ENCODE measurements around the gene CTSE.

CTSE gene

DNA sequence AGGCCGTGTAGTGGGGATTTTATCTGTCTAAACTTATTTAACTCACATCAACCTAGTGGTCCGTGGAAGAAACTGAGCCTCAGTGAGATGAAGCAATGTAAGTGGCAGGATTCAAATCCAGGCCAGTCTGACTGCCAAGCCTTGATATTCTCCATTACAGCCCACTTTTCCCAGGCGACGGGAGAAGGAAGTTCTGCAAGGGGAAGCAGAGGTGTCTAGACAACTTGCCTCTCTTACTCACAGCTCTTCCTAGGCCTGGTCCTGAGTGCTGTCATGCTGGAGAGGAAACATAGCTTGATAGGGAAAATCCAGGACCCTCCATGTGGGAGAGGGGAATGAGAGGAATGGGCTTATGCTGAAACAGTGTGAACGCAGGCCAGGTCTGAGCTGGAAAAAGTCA, 9.1 kb downstream of the CTSE start:
- peak in 2 of 3 donors; percentile 62 to 66 for DNase-seq

DNA sequence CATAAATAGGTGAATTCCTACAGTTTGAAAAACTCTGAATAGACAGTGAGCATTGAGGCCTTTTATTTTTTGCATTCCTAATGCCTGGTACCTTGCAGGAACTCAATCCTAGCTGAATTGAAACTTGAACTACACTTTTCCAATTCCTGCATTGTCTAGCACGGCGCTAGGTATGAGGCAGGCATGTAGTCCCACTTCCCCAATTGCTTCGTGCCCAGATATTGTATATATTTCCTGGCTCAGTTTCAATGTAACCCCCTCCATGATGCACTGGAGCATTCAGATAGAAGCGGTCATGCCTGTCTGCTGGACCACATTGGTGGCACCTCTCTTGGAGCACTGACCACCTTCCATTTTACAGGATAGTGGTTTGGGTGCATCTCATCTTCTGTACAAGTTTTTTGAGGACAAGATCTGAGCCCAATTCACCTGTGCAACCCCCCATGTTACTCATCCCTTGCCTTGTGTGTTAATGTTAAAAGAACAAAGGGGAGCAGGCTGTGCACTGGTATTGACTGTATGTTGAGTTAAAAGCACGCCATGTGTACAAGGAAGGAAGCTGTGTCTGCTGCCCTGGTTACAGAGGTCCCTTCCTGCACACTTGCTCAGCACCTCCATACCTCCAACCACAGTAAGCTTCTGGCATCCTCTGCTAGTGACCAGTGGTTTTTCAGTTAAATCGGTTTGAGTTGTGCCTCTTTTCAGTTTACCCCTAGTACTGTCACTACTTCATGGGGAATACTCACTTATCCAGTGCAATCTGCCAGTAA, 10.5 kb downstream of the CTSE start:
- no peak for DNase-seq

DNA sequence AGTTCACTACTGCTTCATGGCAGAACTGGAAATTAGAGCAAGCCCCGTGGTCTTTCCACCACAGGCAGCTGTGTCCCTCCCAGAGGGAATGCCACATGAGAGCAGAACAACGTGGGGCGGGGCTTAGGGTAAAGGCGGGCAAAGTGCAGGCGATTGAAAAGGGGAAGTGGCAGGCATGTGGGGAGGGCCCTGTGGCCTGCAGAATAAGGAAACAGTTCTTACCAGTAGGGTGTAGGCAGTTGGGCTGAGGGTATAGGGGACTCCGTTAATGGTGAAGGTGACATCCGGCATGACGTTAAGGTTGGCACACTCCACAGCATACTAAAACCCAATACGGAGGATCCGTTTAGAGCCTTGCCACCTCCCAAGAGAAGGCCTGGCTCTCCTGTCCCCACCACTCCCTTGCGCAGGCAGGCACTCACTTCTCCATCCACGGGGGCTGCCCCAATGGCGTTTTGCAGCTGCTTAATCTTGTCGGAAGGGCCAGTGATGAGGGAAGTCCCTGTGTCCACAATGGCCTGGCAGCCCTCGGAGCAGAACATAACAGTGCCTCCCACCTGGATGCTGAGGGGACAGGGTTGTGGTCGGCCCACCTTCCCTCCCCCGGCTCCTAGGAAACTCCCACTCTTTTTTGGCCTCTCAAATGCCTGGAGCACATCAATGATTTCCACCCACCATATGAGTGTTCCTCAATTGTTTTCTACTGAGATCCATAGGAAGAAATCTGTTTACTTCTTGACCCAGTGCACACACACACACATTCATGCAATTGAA, 11.4 kb downstream of the CTSE start:
- peak; percentile 93 to 98 (median 98) for DNase-seq

DNA sequence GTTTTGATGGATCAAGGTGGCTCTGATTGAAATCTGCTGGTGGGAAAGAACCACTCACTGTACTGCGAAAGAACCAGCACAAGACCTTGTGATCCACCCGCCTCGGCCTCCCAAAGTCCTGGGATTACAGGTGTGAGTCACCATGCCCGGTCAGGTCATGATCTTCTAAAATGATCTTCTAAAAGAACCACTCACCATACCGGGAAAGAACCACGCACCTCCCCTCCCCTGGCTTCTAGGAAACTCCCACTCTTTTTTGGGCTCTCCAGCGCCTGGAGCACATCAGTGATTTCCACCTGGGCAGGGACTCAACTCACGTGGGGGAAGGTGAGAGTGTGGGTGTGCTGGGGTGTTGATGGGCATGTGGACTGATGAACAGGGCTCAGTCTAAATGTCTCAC, 12.6 kb downstream of the CTSE start:
- DNase-seq: peak; percentile 26 to 47 (median 35)

DNA sequence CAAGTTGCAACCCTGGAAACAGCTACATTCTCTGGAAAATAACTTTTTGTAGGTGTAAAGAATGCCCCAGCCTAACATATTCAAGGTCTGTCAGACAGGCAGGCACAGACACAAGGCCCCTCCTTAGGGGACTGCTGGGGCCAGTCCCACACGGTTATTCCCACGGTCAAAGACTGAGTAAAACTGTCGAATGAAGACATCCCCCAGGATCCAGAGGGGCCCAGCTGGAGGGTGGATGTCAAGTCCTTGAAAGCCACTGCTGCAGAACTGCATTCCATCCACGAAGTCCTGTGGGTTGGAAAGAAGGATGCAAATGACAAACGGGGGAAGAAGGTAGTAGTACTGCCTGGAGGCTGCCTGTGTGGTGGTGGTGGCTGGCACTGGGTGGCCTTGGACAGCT, 13.6 kb downstream of the CTSE start:
- no peak for DNase-seq

DNA sequence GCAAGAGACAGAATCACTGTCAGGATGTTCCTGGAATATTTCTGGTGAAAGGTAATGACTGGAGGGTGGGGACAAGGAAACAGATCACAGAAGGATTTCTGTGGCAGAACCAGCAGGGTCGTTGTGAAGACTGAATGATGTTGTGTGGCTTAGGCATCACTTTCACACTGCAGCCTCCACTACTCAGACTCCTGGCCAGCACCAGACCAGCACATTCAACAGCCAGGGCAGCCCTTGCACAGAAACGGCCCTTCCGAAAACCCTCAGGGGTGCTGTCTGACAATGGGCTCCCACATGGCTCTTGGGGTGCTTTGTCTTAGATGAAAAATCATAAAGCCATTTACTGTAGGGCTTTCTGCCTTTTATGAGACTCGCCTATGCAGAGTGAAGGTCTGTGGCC, 16.7 kb downstream of the CTSE start:
- no peak for DNase-seq

DNA sequence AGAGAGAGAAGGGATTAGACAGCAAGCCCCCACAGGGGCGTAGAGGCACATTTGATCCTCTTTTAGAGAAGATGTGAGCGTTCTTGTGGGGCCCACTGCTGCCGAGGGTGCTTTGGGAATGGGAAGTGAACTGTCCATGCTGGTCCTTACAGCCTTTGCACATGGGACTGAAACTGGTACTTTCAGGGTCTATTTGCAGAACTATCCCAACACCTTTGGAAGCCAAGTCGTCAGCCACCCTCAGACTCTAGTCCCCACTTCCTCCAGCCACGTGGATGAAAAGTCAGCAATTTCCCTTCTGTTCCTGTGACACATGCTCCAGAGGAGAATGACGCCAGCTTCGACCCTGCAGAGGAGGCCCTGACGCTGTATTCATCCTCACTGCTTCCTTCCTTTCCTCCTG, 17.9 kb downstream of the CTSE start:
- DNase-seq: peak; percentile 93 to 97 (median 97)

DNA sequence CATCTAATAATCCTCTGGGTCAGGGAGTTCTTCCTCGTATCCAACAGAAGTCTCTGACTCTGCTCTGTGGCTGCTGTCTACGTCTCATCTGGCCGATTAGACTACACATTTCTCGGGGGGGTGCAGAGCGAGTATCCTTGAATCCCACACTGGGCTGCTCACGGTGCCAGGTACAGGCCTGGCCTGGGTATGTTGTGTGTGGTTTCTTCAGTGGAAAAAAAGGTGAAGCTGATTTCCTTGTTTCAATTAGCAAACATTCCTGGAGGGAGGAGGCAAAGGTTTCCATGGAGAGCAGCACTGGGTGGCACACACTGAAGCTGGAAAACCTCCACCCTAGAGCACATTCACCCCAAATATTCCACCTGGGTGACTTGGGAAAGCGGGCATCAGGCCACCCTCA, 18.5 kb downstream of the CTSE start:
- DNase-seq: peak in 1 of 3 donors; percentile 11

DNA sequence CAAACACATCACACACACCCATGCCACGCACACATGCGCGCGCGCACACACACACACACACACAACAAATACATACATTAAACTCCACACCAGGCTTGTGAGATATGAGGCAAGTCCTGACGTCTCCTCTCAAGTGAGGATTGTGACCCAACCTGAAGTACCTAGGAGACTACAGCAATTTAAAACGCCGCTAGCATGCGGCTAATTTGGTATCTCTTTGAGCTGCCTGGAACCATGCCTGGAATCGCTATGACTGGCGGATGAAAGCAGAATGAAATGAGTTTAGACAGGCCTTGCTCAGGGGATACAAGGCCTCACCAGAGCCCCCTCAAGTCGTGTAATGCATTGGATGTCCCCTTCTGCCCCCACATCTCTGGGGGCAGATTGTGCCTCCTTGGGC, 18.9 kb downstream of the CTSE start:
- DNase-seq: no peak

DNA sequence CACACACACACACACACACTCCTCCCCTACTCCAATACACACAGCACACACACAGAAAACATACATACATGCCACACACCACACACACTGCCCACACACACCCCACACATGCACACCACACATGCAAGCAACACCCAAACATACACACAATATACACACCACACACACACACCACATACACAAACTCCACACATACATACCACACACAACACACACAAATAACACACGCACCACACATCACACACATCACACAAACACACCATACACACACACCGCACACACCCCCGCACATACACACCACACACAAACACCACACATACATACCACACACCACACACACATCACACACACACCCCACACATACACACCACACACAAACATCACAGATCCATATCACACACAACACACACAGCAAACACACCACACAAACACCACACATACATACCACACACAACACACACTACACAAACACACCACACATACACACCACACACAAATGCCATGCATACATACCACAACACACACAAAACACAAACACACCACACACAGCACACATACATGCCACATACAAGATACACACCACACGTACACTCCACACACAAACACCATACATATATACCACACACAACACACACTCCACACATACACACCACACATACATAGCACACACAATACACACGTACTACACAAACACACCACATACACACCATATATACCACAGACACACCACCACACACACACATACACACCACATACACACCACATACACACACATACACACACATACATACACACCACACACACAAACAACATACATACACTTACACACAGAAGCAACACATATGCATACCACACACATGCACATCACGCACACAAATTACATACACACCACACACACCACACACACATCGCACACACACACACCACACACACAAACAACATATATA, 19.6 kb downstream of the CTSE start:
- no peak for DNase-seq

DNA sequence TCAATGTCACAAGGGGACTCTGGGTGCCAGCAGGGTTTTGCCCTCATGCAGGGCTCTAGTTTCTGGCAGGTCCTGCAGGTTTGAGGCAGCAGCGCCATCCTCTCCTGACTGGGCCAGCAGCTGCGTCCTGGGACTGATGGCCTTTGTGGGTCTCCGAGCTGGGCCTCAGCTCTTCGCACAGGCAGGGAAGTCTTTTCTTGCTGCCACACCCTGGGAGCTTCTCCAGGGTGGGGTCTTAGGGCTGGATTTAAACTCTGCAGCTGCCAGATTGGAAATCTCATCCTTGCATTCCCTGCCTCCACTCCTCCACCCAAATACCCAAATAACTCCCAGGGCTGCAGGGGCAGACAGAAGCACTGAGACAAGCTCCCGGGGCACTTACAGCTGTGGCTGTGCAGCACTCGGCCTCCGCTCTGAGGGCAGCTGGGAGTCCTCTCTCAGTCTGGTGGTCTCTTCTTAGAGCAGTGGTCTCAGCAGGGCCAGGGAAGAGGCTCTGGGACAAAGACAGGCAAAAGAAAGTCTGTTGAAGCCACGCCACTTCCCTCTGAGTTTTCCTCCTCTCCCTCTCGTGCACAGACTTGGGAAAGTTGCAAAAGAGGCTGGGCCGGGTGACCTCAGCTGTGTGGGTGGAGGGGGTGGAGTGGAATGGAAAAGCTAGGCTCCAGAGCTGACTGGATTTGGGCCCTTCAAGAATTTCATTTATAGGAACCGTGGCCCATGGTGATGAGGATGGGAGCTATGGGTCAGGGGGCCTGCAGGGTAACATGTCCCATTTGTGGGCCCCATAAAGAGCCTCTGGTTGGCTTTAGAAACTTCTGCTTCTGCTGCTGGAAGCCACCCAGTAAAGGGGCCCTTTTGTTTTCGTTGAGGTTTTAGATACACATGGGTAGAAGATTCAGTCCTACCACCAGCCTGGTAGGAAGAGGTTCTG, 20.6 kb downstream of the CTSE start, which contains the start of gene RAB7B:
Gene RAB7B, minus strand, starts transcription at position 525 of the 931 bp plus-strand sequence. CDS start 9,260 bp downstream, outside the sequence.
- DNase-seq: peak; percentile 95 to 98 (median 96)

DNA sequence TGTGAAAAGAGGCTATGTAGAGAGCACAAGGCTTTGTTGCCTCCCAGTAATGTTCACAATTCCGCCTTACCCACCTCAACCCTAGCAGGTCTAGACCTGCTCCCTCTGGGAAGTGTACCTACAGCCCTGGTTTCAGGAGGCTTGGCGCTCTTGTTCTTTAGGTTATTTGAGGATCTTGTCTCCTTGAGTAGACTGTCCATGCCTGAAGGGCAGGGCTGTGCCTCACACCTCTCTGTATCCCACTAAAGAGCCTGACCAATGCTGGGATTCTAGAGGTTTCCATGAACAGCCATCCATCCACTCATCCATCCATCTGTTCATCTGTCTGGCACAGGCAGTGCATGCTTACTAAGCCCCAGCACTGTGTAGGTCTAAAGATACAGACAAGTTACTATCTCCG, 21.5 kb downstream of the CTSE start:
- DNase-seq: peak in 1 of 3 donors; percentile 22

DNA sequence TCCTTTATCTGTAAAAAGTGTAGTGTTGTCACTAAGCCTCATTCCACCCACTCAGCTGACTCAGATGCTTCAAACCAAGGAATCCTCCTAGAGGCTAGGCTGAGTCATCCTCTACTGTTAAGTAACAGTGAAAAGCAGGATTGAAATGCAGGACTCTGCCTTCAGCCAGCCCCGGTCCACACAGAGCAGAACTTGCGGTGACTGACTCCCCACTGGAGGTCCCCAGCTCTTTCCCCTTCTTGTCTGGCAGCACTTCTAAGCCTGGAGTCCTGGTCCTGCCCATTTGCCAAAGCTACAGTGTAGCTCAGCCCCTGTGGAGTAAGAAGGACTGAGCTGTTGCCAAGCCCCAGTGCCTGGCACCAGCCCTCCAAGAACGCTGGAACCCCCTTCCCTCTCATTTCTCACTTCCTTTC, 22.2 kb downstream of the CTSE start:
- DNase-seq: peak; percentile 95 to 99 (median 99)

DNA sequence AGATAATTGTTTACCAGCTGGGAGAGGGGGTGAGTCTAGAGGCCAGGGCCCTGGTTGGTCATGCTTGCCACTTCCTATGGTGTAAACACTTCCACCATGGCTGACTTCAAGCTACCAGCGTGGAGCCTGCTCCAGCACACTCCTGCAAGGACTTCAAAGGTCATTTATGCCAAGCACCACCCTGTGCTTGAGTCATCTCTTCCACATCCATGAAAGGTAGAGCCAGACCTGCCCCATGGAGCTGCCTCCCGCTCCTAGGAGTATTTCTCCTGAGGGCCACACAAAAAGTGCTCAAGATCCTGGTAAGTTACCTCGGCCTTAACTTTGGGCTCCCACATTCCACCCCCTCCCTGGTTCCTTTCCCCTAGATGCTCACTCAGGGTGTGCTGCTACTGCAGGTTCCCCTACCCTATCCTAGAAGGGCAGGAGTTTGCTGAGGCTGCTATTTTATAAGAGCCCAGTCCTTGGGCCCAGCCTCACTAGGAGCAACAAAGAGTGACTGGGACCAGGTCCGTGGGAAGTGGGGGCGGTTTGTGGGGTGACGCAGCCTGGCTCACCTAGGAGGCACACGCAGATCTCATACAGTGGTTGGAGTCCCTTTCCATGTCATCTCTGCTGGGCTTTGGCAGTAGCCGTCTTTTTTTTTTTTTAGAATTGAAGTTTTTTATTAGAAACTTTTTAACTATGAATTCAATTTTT, 22.9 kb downstream of the CTSE start:
- DNase-seq: peak in 1 of 3 donors; percentile 43

DNA sequence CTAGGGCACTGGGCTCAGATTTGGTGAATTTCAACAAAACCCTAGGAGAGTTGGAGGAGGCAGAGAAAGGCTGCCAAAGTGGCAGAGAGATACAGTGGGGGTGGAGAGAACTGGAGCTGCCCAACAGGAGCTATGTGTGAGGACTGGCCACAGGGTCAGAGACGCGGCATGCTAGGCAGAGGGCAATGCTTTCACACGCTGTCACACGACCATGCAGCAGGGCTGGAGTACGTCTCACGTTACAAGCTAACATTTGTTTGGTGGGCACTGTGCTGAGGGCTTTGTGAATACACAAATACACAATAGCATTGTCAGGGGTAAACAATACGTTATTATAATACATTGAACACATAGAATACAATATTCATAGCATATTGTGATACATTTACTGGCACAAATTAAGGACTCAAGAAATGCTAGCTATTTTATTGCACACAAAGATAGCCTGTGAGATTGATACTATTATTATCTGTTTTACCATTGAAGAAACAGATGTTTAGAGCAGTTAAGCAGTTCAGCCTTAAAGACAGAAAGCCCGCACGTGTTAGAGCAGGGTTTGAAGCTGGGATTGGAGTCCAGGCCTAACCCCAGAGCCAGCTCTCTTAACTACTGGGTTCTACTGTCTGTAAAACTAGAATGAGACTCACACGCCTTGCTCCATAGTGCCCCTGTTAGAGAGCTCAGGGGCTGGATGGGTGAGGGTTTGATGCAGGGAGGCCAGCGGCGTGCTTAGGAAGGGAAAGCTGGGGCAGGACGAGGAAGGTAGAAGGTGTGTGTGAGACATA, 25.0 kb downstream of the CTSE start:
- DNase-seq: peak in 1 of 3 donors; percentile 27

DNA sequence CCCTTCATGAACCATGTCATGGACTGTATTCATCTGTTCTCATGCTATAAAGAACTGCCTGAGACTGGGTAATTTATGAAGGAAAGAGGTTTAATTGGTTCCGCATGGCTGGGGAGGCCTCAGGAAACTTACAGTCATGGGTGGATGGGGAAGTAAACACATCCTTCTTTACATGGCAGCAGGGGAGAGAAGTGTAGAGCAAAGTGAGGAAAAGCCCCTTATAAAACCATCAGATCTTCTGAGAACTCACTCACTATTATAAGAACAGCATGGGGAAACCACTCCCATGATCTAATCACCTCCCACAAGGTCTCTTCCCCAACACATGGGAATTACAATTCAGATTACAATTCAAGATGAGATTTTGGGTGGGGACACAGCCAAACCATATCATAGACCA, 27.1 kb downstream of the CTSE start:
- DNase-seq: peak; percentile 63 to 85 (median 70)

DNA sequence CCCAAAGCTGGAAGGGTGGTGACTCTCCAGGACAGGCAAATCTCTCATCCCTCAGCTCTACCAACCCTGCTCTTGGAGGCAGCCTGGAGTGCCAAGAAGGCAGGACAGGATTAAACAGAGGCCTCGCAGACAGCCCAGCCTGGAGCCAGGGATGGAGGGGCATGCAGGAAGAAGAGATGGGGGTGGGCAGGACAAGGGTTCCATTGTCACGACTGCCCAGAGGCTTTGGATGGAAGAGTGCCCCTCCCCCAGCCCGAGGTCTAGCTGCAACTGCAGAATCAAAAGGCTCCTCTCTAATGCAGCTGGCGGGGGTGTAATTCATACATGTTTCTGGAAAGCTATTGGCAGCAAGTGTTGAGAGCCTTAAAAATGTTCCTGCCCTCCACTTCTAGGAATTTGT, 29.3 kb downstream of the CTSE start:
- DNase-seq: peak in 1 of 3 donors; percentile 15

DNA sequence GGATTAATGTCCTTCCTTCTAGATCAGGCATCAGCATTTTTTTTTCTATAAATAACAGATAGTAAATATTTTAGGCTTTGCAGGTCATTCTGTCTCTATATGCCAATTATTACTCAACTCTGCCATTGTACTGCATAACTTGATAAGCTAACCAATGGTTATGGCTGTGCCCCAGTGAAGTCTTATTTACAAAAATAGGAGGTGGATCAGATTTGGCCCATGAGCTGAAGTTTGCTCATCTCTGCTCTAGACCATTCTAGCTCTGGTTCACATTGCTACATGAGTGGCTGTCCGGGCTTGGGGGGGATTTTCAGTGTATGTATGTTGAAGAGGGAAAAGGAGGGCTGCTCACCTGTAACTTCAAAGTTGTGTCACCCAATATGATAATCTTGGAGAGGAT, 30.6 kb downstream of the CTSE start:
- peak in 1 of 3 donors; percentile 25 for DNase-seq

DNA sequence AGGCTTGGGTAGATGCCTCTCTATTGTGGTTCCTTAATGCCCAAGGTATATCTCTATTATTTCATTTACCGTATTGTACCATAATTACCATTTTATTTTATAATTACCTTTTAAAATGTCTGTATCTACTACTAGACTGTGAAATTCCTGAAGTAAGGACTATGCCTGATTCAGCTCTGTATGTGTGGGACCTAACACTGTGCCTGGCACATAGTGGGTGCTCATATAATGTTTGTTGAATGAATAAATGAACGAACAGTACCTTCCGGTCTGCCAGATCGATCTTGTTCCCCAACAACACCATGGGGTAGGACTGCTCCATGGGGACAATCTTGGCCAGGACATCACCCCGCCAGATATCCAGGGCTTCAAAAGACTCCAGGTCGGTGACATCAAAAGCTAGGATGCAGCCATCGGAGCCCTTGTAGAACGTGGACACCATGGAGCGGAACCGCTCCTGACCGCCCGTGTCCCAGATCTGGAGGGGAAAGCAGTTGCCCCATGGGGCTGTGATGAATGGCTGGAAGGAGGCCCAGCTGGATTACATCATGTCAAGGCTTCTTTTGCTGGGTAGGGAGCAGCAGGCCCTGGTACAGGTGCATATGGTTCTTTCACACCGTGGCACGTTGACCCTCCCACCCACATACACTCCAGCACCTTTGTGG, 31.3 kb downstream of the CTSE start:
- no peak for DNase-seq

DNA sequence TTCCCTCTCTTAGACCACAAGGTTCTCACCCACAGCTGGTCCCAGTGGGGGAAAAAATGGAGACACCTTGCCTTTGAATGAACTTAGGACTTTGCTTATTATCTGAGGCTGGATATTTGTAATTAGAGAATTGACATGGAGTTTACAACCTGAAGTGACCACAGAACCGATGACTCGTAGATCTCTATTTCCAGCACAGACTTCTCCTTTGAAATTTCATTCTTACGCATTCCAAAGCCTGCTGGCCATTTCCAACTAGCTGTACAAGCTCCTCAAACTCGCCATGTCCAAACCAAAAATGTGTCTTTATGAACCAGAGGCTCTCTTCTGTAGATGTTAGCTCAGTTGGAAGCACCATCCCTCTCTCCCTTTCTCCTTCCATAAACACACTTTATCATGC, 32.5 kb downstream of the CTSE start:
- peak in 1 of 3 donors; percentile 43 for DNase-seq

All from suppressor macrophage treated with lipopolysaccharide for 1 hour (primary cell).